Activated T-helper 1 cell treated with anti-CD3 and anti-CD28 coated beads, Interleukin-12 subunit alpha, Interleukin-12 subunit beta, Interleukin-2, Interleukin-4 antibody, amounts not matched to agents 30 ng/mL and 10 ng/mL and 1 ng/mL, durations not matched to agents 14 hours and 24 hours and 36 hours (primary cell): ENCODE data around the gene FOCAD. TPM values are rescaled to one million over a fixed set of nuclear protein-coding genes. Genes with fewer than 3 reads are reported as not detected.
"Not testable (repeated sequence)": the region's sequence is repeated elsewhere in the genome, so short reads cannot be mapped to it uniquely, and the experiment has no call there.

Experiments
- DNase-seq: peaks from one replicate; pipeline ENCODE4 v3.0.0; 2021; ENCODE audit warnings: low spot score
- H3K27ac Mint-ChIP-seq: one replicate; pipeline ENCODE4 v1.8.0; 2021; ENCODE audit warnings: mild to moderate bottlenecking, mixed read lengths
- H3K27me3 Mint-ChIP-seq: one replicate; pipeline ENCODE4 v1.8.0; 2022; ENCODE audit warnings: mild to moderate bottlenecking, moderate library complexity, mixed read lengths; ENCODE audit not compliant: insufficient read depth
- H3K36me3 Mint-ChIP-seq: one replicate; pipeline ENCODE4 v1.8.0; 2021; ENCODE audit warnings: low read depth, mixed read lengths
- H3K4me1 Mint-ChIP-seq: one replicate; pipeline ENCODE4 v1.8.0; 2021; ENCODE audit warnings: low read depth, mixed read lengths
- H3K4me3 Mint-ChIP-seq: one replicate; pipeline ENCODE4 v1.8.0; 2021; ENCODE audit warnings: mild to moderate bottlenecking, moderate library complexity, mixed read lengths
- H3K9me3 Mint-ChIP-seq: one replicate; pipeline ENCODE4 v1.8.0; 2021; ENCODE audit warnings: mixed read lengths
- intact Hi-C: fragments of 100-400 bp; cut with micrococcal nuclease; formaldehyde crosslinking; loops from one replicate; pipeline ENCODE4 v1.15.1; 2024
- total RNA-seq: library from RNA; stranded (reverse); gene quantifications from 2 replicates; pipeline ENCODE4 v1.2.3, GENCODE V29; 2022

FOCAD gene
- total RNA-seq, 1 donor from 2014 or later, result 31.2 TPM

DNA sequence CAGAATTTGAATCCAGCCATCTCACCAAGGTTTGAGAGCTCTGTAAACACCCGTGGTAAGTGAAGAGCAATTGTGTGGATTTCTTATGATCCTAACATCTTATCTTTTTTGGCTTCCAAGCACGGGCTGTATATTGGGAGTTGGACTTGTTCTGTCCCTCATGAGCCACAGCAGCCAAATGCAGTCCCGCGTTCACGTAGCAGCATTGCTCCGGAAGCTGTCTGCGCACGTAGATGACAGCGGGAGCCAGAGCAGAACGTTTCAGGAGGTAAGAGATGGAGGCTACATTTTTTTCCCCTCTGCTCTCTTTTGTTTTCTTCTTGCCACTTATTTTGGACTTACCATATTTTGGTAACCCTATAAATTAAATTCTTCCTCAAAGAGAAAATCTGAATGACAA is 260.4 kb downstream of the FOCAD start:
- no peak overlapping the region for H3K27ac Mint-ChIP-seq
- peaks cover 7% of the 10 kb centered on the region for H3K4me1 Mint-ChIP-seq
- DNase-seq, result no peak
- no peaks in the 10 kb centered on the region for H3K9me3 Mint-ChIP-seq
- H3K4me3 Mint-ChIP-seq, result no peak overlapping the region
- peaks cover 9% of the 10 kb centered on the region for H3K36me3 Mint-ChIP-seq
- no peaks in the 10 kb centered on the region for H3K27me3 Mint-ChIP-seq
- intact Hi-C loops, result loop anchor here (5.0 to 10.0 kb wide), 4 partner anchors 502 to 1450 kb away; no protein-coding TSS in a partner anchor

DNA sequence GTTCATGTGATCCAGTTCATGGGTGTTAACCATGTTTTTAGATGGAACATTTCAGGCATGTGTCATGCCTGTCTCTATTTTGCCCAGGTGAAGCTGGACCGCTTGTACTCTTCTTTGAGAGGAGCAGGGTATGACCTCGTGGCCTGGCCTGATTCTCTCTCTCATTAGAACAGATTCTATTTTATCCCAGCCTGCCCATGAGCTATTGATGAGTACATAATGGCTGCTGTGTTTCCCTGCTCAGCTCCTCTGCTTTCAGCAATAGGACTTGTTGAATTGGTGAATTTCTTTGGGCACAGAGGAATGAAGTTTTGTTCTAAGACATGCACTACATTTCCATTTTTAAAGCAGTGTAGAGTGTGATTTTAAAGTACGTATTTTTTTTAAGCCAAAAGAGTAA is 261.2 kb downstream of the FOCAD start:
- Mint-ChIP-seq H3K4me1 (peaks cover 7% of the 10 kb centered on the region), H3K4me3 (no peak overlapping the region), H3K36me3 (peaks cover 9% of the 10 kb centered on the region), H3K27me3 (no peaks in the 10 kb centered on the region), H3K9me3 (no peaks in the 10 kb centered on the region), H3K27ac (no peak overlapping the region)
- no peak for DNase-seq
- intact Hi-C loops, result loop anchor here (10.0 kb wide), 1 partner anchor 1450 kb away; no protein-coding TSS in a partner anchor

DNA sequence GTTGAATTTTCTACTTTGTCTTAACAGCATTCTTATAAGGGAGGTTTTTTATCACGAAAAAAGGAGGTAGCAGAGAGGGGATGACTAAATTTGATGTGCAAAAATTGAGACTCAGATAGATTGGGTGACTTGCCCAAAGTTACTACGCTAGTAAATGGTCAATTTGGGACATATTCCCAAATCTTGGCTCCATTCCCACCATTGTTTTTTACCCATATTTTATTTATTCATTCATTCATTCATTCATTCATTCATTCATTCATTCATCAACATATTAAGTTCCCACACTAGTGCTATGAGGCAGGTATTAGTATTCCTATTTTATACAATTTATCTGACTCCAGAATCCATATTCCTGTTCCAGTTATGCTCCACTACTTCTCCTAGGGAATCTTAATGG is 261.8 kb downstream of the FOCAD start:
- intact Hi-C loops, result loop anchor here (10.0 kb wide), 1 partner anchor 1451 kb away; no protein-coding TSS in a partner anchor
- DNase-seq, result no peak
- H3K9me3 Mint-ChIP-seq, result no peaks in the 10 kb centered on the region
- peaks cover 4% of the 10 kb centered on the region for H3K4me1 Mint-ChIP-seq
- no peak overlapping the region for H3K4me3 Mint-ChIP-seq
- H3K27me3 Mint-ChIP-seq, result no peaks in the 10 kb centered on the region
- no peak overlapping the region for H3K27ac Mint-ChIP-seq
- peaks cover 10% of the 10 kb centered on the region for H3K36me3 Mint-ChIP-seq

DNA sequence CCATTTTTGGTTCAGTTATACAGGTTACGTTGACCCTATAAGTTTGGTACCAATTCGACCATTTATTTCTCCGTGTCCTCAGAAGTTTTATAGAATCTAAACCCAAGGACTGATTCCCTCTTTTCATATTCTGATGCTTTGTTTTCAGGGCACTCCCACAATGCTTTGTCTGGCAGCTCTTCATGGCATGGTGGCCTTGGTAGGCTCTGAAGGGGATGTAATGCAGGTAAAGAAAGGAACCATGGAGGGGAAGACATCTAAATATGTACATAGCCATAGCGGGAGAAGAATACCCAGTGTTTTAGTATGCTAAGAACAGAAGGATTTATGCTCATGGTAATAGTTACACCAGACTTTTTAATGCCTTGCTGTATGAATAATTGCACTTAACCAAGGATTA is 264.6 kb downstream of the FOCAD start:
- Mint-ChIP-seq H3K4me3 (no peak overlapping the region), H3K36me3 (peaks cover 31% of the 10 kb centered on the region), H3K27me3 (no peaks in the 10 kb centered on the region), H3K27ac (no peak overlapping the region), H3K9me3 (no peaks in the 10 kb centered on the region), H3K4me1 (no peaks in the 10 kb centered on the region)
- intact Hi-C loops, result loop anchor here (10.0 kb wide), 1 partner anchor 1454 kb away; no protein-coding TSS in a partner anchor
- no peak for DNase-seq

DNA sequence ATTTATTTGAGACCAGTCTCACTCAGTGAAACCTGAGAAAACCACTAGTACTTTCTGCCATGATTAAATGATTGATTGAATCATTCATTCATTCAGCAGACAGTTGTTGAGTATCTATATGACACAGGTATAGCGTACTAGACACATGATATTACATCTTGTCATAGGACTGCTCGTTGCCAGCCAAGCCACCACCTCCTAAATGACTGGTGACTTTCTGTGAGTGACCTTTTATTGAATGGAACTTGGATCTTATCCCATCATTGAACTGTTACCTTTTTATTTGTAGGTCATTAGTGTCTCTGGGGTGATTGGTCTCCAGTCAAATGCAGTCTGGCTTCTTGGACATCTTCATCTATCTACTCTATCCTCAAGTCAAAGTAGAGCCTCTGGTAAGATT is 266.6 kb downstream of the FOCAD start:
- no peak for DNase-seq
- Mint-ChIP-seq H3K9me3 (no peaks in the 10 kb centered on the region), H3K4me1 (no peaks in the 10 kb centered on the region), H3K27me3 (no peaks in the 10 kb centered on the region), H3K36me3 (peaks cover 31% of the 10 kb centered on the region), H3K27ac (no peak overlapping the region), H3K4me3 (no peak overlapping the region)
- intact Hi-C loops, result no loop called here

DNA sequence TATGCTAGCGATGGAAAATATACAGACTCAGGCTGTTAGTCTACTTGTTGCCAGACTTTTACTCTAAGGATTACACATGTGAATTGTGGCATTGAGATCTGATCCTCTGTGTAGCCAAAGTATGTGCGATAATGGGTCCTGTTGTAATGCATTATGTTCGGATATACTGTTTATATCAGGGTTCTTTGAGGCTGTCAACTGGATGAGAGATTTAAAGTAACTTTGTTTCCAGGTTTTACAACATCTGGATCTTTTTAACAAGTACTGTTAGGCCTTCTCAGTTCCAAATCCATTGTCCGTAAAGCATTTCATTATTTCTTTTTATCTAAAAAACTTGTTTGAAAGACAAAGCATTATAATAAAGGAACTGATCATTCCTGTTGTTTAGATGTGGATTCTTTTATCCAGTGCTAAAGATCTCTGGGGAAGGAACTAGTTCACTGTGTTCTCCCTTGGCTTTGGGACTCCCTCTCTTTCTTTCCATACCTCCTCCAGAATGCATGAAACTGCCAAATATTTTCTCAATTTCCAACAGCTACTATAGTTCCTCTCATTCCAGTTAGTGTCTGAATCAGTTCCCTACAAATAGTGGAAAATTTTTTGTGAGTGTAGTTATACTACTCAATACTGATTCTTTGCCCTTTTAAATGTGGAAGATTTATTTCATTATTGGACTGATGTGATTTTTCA is 278.6 kb downstream of the FOCAD start:
- intact Hi-C loops, result no loop called here
- no peaks in the 10 kb centered on the region for H3K27me3 Mint-ChIP-seq
- H3K9me3 Mint-ChIP-seq, result no peaks in the 10 kb centered on the region
- H3K4me1 Mint-ChIP-seq, result no peaks in the 10 kb centered on the region
- H3K36me3 Mint-ChIP-seq, result peaks cover 14% of the 10 kb centered on the region
- no peak overlapping the region for H3K27ac Mint-ChIP-seq
- no peak for DNase-seq
- H3K4me3 Mint-ChIP-seq, result no peak overlapping the region

DNA sequence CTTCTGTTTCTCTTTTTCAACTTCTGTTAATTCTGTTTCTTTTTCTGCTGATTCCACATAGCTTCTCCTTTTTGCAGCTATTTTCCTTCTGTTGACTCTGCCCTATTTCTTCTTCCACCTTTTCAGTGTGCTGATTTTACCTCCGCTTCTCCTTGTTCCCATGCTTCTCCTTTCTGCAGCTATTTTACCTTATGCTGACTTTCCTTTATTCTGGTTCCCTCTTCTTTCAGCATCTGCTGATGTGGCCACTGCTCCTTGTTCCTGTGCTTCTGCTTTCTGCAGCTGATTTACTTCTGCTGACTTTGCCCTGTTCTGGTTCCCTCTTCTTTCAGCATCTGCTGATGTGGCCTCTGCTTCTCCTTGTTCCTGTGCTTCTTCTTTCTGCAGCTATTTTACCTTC is 288.6 kb downstream of the FOCAD start:
- no peak overlapping the region for H3K27ac Mint-ChIP-seq
- H3K4me1 Mint-ChIP-seq, result no peaks in the 10 kb centered on the region
- no peaks in the 10 kb centered on the region for H3K27me3 Mint-ChIP-seq
- no peaks in the 10 kb centered on the region for H3K9me3 Mint-ChIP-seq
- H3K36me3 Mint-ChIP-seq, result peaks cover 18% of the 10 kb centered on the region
- intact Hi-C loops, result no loop called here
- no peak for DNase-seq
- H3K4me3 Mint-ChIP-seq, result no peak overlapping the region

DNA sequence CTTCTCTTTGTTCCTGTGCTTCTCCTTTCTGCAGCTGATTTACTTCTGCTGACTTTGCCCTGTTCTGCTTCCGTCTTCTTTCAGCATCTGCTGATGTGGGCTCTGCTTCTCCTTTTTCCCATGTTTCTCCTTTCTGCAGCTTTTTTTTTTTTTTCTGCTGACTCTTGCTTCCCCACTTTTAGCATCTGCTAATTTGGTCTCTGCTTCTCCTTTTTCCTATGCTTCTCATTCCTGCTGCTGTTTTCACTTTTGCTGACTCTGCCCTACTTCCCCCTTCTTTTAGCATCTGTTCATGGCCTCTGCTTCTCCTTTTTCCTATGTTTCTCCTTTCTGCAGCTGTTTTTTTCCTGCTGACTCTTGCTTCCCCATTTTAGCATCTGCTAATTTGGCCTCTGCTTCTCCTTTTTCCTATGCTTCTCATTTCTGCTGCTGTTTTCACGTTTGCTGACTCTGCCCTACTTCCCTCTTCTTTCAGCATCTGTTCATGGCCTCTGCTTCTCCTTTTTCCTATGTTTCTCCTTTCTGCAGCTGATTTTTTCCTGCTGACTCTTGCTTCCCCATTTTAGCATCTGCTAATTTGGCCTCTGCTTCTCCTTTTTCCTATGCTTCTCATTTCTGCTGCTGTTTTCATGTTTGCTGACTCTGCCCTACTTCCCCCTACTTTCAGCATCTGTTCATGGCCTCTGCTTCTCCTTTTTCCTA is 289.3 kb downstream of the FOCAD start:
- intact Hi-C loops, H3K4me3 Mint-ChIP-seq, H3K27me3 Mint-ChIP-seq, H3K27ac Mint-ChIP-seq, DNase-seq, H3K9me3 Mint-ChIP-seq, H3K4me1 Mint-ChIP-seq: not testable (repeated sequence)
- peaks cover 22% of the 10 kb centered on the region for H3K36me3 Mint-ChIP-seq

DNA sequence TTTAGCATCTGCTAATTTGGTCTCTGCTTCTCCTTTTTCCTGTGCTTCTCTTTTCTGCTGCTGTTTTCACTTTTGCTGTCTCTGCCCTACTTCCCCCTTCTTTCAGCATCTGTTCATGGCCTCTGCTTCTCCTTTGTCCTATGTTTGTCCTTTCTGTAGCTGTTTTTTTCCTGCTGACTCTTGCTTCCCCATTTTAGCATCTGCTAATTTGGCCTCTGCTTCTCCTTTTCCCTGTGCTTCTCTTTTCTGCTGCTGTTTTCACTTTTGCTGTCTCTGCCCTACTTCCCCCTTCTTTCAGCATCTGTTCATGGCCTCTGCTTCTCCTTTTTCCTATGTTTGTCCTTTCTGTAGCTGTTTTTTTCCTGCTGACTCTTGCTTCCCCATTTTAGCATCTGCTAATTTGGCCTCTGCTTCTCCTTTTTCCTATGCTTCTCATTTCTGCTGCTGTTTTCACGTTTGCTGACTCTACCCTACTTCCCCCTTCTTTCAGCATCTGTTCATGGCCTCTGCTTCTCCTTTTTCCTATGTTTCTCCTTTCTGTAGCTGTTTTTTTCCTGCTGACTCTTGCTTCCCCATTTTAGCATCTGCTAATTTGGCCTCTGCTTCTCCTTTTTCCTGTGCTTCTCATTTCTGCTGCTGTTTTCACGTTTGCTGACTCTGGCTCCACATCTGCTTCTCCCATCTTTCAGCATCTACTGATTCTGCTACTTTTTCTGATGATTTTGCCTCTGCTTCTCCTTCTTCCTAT is 290.3 kb downstream of the FOCAD start:
- intact Hi-C loops, H3K27ac Mint-ChIP-seq, H3K9me3 Mint-ChIP-seq, H3K27me3 Mint-ChIP-seq, DNase-seq, H3K4me3 Mint-ChIP-seq, H3K4me1 Mint-ChIP-seq: not testable (repeated sequence)
- peaks cover 25% of the 10 kb centered on the region for H3K36me3 Mint-ChIP-seq

DNA sequence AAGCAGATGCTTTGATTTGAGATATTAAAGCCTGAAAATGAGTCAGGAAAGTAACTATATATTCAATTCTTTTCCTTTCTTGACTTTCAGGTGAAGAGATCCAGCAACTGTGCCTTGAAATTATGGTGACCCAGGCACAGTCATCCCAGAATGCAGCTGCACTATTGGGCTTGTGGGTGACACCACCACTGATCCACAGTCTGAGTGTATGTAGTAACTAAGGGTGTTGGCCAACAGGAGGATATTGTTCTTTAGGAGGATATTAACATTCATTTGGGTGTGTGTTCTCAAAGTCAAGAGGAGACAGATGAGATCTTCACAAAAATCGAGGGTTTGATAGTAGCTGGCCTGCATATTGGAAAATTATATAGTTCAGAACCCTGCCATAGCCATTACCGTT is 294.2 kb downstream of the FOCAD start:
- peaks cover 28% of the 10 kb centered on the region for H3K36me3 Mint-ChIP-seq
- H3K4me1 Mint-ChIP-seq, result no peaks in the 10 kb centered on the region
- intact Hi-C loops, result no loop called here
- no peaks in the 10 kb centered on the region for H3K9me3 Mint-ChIP-seq
- H3K27me3 Mint-ChIP-seq, result no peaks in the 10 kb centered on the region
- no peak for DNase-seq
- H3K4me3 Mint-ChIP-seq, result no peak overlapping the region
- no peak overlapping the region for H3K27ac Mint-ChIP-seq

DNA sequence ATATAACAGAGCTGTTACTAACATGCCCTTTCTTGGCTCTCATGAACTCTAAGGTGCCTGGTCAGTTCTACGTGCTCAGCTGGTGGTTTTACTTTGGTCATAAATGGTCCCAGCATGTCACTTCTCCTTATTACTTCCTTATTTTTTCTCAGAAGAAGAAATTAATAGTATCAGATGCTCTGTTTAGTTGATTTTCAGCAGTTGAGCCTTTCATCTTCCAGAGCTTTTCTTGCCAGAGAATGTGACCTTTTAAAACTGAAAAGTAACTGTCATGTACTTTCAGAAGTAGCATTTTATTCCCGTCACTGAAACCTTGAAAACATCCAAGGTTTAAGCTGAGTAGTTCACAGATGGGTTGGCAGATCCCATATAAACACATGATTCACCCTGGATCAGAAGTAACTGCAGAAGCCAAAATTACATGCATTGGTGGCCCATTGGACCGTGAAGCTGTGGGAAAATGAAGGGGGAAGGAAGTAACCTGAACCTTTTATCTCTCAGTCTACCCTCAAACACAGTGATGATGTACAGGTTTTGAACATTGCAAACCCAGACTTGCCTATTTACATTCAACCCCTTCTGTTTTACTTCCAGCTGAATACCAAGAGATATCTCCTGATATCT is 296.9 kb downstream of the FOCAD start:
- Mint-ChIP-seq H3K9me3 (no peaks in the 10 kb centered on the region), H3K36me3 (peaks cover 28% of the 10 kb centered on the region), H3K4me3 (no peak overlapping the region), H3K27ac (no peak overlapping the region), H3K27me3 (no peaks in the 10 kb centered on the region), H3K4me1 (no peaks in the 10 kb centered on the region)
- DNase-seq, result no peak
- intact Hi-C loops, result no loop called here

DNA sequence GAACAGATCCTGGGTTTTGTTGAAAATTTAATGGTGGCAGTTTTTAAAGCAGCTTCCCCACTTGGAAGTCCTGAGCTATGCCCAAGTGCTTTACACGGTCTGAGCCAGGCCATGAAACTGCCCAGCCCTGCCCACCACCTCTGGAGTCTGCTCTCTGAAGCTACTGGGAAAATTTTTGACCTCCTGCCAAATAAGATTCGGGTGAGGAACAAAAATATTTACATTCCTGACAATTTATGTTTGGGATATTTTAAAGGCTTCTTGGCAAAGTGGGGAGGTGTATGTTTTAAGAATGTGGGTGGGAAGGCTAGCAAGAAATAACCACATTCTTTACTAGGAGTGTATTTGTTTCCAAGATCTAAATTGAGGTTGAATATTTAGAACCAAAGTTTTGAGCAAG is 297.4 kb downstream of the FOCAD start:
- Mint-ChIP-seq H3K9me3 (no peaks in the 10 kb centered on the region), H3K36me3 (peaks cover 29% of the 10 kb centered on the region), H3K27ac (no peak overlapping the region), H3K4me1 (no peaks in the 10 kb centered on the region), H3K4me3 (no peak overlapping the region), H3K27me3 (no peaks in the 10 kb centered on the region)
- intact Hi-C loops, result no loop called here
- no peak for DNase-seq

DNA sequence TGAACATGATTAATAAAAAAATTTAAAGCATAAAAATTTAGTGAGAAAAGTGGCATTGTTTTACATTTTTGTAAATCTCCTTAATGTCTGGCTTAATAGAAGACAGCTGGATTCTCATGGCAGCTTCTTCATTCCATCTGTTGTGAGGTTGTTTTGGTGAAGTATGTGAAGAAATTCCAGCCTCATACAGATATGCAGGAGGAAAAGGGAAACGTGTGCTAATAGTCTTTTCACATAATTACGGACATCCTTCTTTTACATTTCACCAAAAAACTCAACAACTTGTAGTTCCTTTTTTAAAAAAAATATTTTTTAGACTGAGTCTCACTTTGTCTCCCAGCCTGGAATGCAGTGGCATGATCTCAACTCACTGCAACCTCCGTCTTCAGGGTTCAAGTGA is 300.4 kb downstream of the FOCAD start:
- Mint-ChIP-seq H3K27ac (no peak overlapping the region), H3K36me3 (peaks cover 21% of the 10 kb centered on the region), H3K9me3 (no peaks in the 10 kb centered on the region), H3K4me3 (no peak overlapping the region), H3K4me1 (no peaks in the 10 kb centered on the region), H3K27me3 (no peaks in the 10 kb centered on the region)
- intact Hi-C loops, result no loop called here
- DNase-seq, result no peak
